Activated B cell treated with CpG ODN at 0.5 μM for 24 hours (primary cell): ENCODE measurements around the gene SCUBE1. TPM values are rescaled to one million over a fixed set of nuclear protein-coding genes. Genes with fewer than 3 reads are reported as not detected.

ENCODE experiments used
- ATAC-seq: fragments of 200-7000 bp; cut with Tn5 transposase; one replicate; pipeline ENCODE4 v1.10.0; 2021; ENCODE audit warnings: low read depth, mild to moderate bottlenecking, moderate library complexity
- CTCF ChIA-PET: fragments of 350-600 bp; sonication (Branson Sonifier 250); formaldehyde crosslinking; loops from one replicate; lab custom pipeline; 2021; ENCODE audit warnings: antibody characterized with exemption; lab: Charles Lee
- POLR2A ChIA-PET: fragments of 350-600 bp; sonication (Branson Sonifier 250); formaldehyde crosslinking; loops from one replicate; lab custom pipeline; 2021; ENCODE audit warnings: antibody characterized with exemption; lab: Charles Lee
- DNase-seq: peaks from one replicate; pipeline ENCODE4 v3.0.0; 2022
- H3K27ac Mint-ChIP-seq: one replicate; pipeline ENCODE4 v1.8.0; 2020; ENCODE audit warnings: mixed read lengths
- H3K27me3 Mint-ChIP-seq: one replicate; pipeline ENCODE4 v1.8.0; 2021; ENCODE audit warnings: mixed read lengths
- H3K36me3 Mint-ChIP-seq: one replicate; pipeline ENCODE4 v1.8.0; 2021; ENCODE audit warnings: low read depth, mixed read lengths
- H3K4me1 Mint-ChIP-seq: one replicate; pipeline ENCODE4 v1.8.0; 2021; ENCODE audit warnings: mixed read lengths
- H3K4me3 Mint-ChIP-seq: one replicate; pipeline ENCODE4 v1.8.0; 2020; ENCODE audit warnings: mild to moderate bottlenecking, mixed read lengths
- H3K9me3 Mint-ChIP-seq: one replicate; pipeline ENCODE4 v1.8.0; 2020; ENCODE audit warnings: mixed read lengths
- intact Hi-C: fragments of 100-400 bp; cut with micrococcal nuclease; formaldehyde crosslinking; loops from one replicate; pipeline ENCODE4 v1.15.1; 2024
- total RNA-seq: library from RNA; stranded (reverse); gene quantifications from 2 replicates; pipeline ENCODE4 v1.2.3, GENCODE V29; 2022
- TF ChIP-seq, protein P1 (sequence below): fragments of 200-600 bp; IDR thresholded peaks from one replicate; pipeline ENCODE4 v1.8.0; 2022; ENCODE audit warnings: antibody characterized with exemption, mild to moderate bottlenecking

SCUBE1 gene
- total RNA-seq, 1 donor from 2014 or later = not detected

DNA sequence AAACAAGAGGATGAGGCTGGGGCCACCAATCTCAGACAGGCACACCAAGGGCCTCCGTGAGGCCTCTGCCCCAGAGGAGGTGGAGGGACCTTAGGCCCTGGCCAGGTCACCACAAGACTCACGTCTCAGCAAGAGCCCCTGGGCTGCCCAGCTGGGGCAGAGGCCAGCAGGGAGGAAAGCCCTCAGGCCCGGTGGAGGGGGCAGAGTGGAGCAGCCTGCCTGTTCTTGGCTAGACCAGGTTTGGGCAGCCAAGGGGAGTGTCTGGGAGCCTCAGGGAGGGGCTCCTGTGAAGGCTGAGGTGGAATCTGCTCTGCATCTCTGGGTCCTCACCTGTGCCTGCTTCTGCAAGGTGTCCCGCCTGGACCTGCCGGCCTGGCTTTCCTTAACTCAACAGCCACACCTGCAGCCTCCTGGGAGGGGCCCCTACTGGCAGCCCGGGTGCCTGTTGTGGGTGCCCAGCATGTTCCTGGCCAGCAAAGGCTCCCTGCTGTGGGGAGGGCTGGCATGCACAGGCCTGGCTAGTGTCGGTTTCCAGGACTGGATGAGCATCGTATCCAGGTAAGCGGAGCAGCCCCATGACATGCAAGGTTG lies 168.1 kb downstream of the SCUBE1 start:
- Mint-ChIP-seq H3K27ac (no peak overlapping the region), H3K27me3 (no peaks in the 10 kb centered on the region), H3K9me3 (no peaks in the 10 kb centered on the region), H3K4me3 (no peak overlapping the region), H3K4me1 (no peaks in the 10 kb centered on the region), H3K36me3 (peaks cover 69% of the 10 kb centered on the region)
- POLR2A ChIA-PET = no interaction called here
- intact Hi-C loops = no loop called here
- DNase-seq = no peak
- ATAC-seq = no peak
- CTCF ChIA-PET = no interaction called here
- TF ChIP-seq, protein P1, sequence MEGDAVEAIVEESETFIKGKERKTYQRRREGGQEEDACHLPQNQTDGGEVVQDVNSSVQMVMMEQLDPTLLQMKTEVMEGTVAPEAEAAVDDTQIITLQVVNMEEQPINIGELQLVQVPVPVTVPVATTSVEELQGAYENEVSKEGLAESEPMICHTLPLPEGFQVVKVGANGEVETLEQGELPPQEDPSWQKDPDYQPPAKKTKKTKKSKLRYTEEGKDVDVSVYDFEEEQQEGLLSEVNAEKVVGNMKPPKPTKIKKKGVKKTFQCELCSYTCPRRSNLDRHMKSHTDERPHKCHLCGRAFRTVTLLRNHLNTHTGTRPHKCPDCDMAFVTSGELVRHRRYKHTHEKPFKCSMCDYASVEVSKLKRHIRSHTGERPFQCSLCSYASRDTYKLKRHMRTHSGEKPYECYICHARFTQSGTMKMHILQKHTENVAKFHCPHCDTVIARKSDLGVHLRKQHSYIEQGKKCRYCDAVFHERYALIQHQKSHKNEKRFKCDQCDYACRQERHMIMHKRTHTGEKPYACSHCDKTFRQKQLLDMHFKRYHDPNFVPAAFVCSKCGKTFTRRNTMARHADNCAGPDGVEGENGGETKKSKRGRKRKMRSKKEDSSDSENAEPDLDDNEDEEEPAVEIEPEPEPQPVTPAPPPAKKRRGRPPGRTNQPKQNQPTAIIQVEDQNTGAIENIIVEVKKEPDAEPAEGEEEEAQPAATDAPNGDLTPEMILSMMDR = no peak

GRCh38 chr22:43173976-43174720 lies 169.0 kb downstream of the SCUBE1 start:
- intact Hi-C loops = no loop called here
- no peaks in the 10 kb centered on the region for H3K9me3 Mint-ChIP-seq
- ATAC-seq (no peak), DNase-seq (no peak)
- ChIA-PET CTCF (no interaction called here), POLR2A (interaction anchor here (0.5 kb wide), 1 partner anchor 53 kb away, joined by 3 read pairs; no protein-coding TSS in a partner anchor)
- no peak overlapping the region for H3K4me3 Mint-ChIP-seq
- no peaks in the 10 kb centered on the region for H3K4me1 Mint-ChIP-seq
- TF ChIP-seq, protein P1 = no peak
- no peak overlapping the region for H3K27ac Mint-ChIP-seq
- H3K27me3 Mint-ChIP-seq = no peaks in the 10 kb centered on the region
- H3K36me3 Mint-ChIP-seq = peaks cover 68% of the 10 kb centered on the region

GRCh38 chr22:43173566-43173965 lies 169.6 kb downstream of the SCUBE1 start:
- Mint-ChIP-seq H3K9me3 (no peaks in the 10 kb centered on the region), H3K4me3 (no peak overlapping the region), H3K36me3 (peaks cover 66% of the 10 kb centered on the region), H3K4me1 (no peaks in the 10 kb centered on the region), H3K27ac (no peak overlapping the region), H3K27me3 (no peaks in the 10 kb centered on the region)
- TF ChIP-seq, protein P1 = no peak
- ATAC-seq = no peak
- CTCF ChIA-PET = no interaction called here
- POLR2A ChIA-PET = interaction anchor here (0.5 kb wide), 1 partner anchor 53 kb away, joined by 3 read pairs; no protein-coding TSS in a partner anchor
- DNase-seq = no peak
- intact Hi-C loops = no loop called here

DNA sequence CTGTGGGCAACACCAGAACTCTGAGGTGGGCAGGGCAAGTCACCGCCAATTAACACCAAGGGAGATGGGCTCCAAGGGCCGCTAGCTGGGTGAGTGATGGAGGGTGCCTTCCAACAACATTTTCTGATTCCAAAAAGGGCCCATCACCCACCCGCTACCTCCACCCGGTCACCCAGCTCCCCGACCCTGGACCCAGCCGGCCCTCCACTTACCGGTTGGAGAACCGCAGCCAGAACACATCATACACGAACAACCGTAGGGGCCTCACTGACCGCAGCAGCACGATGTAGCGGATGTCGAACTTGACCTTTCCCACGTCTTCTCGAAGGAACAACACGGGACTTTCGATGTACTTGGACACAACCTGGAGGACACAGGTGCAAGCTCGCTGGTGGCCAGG lies 171.0 kb downstream of the SCUBE1 start:
- Mint-ChIP-seq H3K27ac (no peak overlapping the region), H3K36me3 (peaks cover 62% of the 10 kb centered on the region), H3K9me3 (no peaks in the 10 kb centered on the region), H3K4me3 (no peak overlapping the region), H3K4me1 (no peaks in the 10 kb centered on the region), H3K27me3 (no peaks in the 10 kb centered on the region)
- CTCF ChIA-PET = no interaction called here
- DNase-seq = no peak
- intact Hi-C loops = no loop called here
- no peak for ATAC-seq
- POLR2A ChIA-PET = no interaction called here
- TF ChIP-seq, protein P1 = no peak

DNA sequence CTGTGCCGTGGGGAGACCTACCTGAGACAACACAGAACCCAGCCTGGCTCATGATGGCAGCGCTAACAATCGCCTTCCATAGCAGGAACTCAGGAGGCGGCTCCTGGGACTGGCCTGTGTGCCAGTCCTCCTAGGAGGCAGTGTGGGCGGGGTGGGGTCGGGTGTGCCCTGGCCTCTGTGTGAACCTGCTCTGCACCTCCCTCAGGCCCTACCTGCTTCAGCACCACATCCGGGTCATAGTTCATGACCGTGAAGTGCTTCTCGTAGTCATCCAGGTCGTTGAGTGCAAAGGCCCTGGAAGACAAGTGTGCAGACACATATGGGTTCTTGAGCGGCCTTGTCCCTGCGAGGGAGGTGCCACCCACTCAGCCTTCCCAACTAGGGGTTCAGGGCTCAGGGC lies 171.6 kb downstream of the SCUBE1 start:
- Mint-ChIP-seq H3K36me3 (peaks cover 64% of the 10 kb centered on the region), H3K27me3 (no peaks in the 10 kb centered on the region), H3K27ac (no peak overlapping the region), H3K4me1 (no peaks in the 10 kb centered on the region), H3K9me3 (no peaks in the 10 kb centered on the region), H3K4me3 (no peak overlapping the region)
- TF ChIP-seq, protein P1 = no peak
- POLR2A ChIA-PET = no interaction called here
- intact Hi-C loops = no loop called here
- CTCF ChIA-PET = no interaction called here
- DNase-seq = no peak
- no peak for ATAC-seq
